ENCODE data around the gene GRAMD2A.

DNA sequence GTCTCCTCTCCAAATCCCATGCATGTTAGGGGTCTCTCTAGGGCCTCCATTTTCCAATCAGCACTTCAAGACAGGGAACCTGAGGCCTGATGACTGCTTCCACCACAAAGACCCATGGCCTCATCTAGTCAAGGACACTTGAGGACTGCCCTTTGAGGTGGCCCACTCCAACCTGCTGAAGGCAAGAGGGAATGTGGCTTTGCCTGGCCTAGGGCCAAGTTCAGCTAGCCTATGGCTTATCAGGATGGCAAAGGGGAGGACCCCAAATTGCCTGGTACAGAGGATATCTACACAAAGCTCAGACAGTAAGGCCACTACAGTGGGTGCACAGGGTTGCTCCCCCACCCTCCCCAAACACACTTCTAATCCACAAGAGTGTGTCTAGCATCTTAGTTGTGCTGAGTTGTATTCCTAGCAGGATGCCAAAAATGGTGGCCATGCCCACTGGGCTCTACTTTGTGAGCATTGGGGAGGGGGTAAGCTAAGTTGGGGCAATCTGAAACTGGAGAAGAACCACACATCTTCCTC lies 10.0 kb upstream of the GRAMD2A start:
- TF ChIP-seq POLR2A (IDR thresholded peaks at IDR 0.05) = no peak
- TF ChIP-seq, protein P1, sequence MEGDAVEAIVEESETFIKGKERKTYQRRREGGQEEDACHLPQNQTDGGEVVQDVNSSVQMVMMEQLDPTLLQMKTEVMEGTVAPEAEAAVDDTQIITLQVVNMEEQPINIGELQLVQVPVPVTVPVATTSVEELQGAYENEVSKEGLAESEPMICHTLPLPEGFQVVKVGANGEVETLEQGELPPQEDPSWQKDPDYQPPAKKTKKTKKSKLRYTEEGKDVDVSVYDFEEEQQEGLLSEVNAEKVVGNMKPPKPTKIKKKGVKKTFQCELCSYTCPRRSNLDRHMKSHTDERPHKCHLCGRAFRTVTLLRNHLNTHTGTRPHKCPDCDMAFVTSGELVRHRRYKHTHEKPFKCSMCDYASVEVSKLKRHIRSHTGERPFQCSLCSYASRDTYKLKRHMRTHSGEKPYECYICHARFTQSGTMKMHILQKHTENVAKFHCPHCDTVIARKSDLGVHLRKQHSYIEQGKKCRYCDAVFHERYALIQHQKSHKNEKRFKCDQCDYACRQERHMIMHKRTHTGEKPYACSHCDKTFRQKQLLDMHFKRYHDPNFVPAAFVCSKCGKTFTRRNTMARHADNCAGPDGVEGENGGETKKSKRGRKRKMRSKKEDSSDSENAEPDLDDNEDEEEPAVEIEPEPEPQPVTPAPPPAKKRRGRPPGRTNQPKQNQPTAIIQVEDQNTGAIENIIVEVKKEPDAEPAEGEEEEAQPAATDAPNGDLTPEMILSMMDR (IDR thresholded peaks at IDR 0.05) = no peak
